Neural progenitor cell (in vitro differentiated cells): Measurements from ENCODE around the gene STX8.

Experiments
- EZH2 ChIP-seq: fragments of 200-600 bp; sonication (generic); IDR thresholded peaks from 2 replicates; pipeline ENCODE4 v1.6.1; 2017; ENCODE audit warnings: antibody characterized with exemption, mild to moderate bottlenecking, moderate library complexity
- EZH2phosphoT487 ChIP-seq: fragments of 200-600 bp; sonication (generic); IDR thresholded peaks from 2 replicates; pipeline ENCODE4 v1.6.1; 2017; ENCODE audit warnings: antibody characterized with exemption
- TF ChIP-seq, protein P1 (sequence below): fragments of 200-600 bp; sonication (generic); IDR thresholded peaks from 2 replicates; pipeline ENCODE4 v1.5.1; 2017; ENCODE audit warnings: antibody characterized with exemption, mild to moderate bottlenecking

- TF ChIP-seq, protein P1, sequence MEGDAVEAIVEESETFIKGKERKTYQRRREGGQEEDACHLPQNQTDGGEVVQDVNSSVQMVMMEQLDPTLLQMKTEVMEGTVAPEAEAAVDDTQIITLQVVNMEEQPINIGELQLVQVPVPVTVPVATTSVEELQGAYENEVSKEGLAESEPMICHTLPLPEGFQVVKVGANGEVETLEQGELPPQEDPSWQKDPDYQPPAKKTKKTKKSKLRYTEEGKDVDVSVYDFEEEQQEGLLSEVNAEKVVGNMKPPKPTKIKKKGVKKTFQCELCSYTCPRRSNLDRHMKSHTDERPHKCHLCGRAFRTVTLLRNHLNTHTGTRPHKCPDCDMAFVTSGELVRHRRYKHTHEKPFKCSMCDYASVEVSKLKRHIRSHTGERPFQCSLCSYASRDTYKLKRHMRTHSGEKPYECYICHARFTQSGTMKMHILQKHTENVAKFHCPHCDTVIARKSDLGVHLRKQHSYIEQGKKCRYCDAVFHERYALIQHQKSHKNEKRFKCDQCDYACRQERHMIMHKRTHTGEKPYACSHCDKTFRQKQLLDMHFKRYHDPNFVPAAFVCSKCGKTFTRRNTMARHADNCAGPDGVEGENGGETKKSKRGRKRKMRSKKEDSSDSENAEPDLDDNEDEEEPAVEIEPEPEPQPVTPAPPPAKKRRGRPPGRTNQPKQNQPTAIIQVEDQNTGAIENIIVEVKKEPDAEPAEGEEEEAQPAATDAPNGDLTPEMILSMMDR, result no peak
- no peak for TF ChIP-seq EZH2phosphoT487
- no peak for TF ChIP-seq EZH2
Measured at GRCh38 chr17:9382626-9383025, 193.0 kb downstream of the STX8 start.
